Progenitor cell of endocrine pancreas (in vitro differentiated cells): ENCODE results near the gene ARHGEF26. TPM values are rescaled to one million over a fixed set of nuclear protein-coding genes. Genes with fewer than 3 reads are reported as not detected.

Experiments used
- DNase-seq: peaks from one replicate; pipeline ENCODE4 v3.0.0; 2021; ENCODE audit warnings: low spot score; ENCODE audit not compliant: unreplicated experiment
- H3K27ac Mint-ChIP-seq: 2 replicates; pipeline ENCODE4 v1.8.0; 2021; ENCODE audit warnings: mild to moderate bottlenecking, moderate library complexity, mixed read lengths
- H3K27me3 Mint-ChIP-seq: 2 replicates; pipeline ENCODE4 v1.8.0; 2021; ENCODE audit warnings: mixed read lengths
- H3K36me3 Mint-ChIP-seq: 2 replicates; pipeline ENCODE4 v1.8.0; 2022; ENCODE audit warnings: mixed read lengths; ENCODE audit not compliant: insufficient read depth
- H3K4me1 Mint-ChIP-seq: 2 replicates; pipeline ENCODE4 v1.8.0; 2021; ENCODE audit warnings: low read depth, mixed read lengths
- H3K4me3 Mint-ChIP-seq: 2 replicates; pipeline ENCODE4 v1.8.0; 2021; ENCODE audit warnings: low read depth, mild to moderate bottlenecking, moderate library complexity, mixed read lengths
- H3K9me3 Mint-ChIP-seq: 2 replicates; pipeline ENCODE4 v1.8.0; 2021; ENCODE audit warnings: low read depth, mixed read lengths
- total RNA-seq: library from RNA; stranded (reverse); gene quantifications from 2 replicates; pipeline ENCODE4 v1.2.1, GENCODE V29; 2021
- TF ChIP-seq, protein P1 (sequence below): fragments of 200-600 bp; sonication (generic); IDR thresholded peaks from one replicate; pipeline ENCODE4 v1.5.0; 2021; ENCODE audit warnings: antibody characterized with exemption, mild to moderate bottlenecking; ENCODE audit not compliant: unreplicated experiment

The ARHGEF26 gene
- total RNA-seq, 1 donor from 2014 or later, result 10.0 TPM

DNA sequence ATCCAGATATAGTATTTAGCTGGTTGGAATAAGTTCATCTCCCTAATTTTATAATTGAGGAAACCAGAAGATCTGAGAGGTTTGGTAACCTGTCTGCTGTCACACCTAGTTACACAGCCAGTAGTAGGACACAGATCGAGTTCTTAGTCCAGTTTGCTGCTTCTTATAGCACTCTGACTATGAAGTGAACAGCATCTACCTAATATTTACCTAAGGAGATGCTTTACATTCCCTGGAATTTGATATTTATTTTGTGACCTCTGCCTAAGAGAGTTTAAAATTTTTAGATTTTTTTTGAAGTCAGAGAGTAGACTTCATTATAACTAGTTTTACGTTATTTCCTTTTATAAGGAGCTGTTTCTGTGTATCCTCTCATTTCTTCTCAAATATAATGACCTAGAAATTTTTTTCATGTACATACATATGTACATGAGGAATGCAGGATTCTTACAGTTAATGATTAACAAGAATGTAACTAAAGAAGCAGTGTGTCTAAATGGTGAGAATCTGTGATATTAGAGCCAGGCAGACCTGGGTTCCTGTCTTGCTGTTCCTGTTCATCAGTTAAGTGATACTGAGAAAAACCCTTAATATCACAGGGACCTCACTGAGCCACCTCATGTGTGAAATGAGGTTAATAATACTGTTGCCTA lies 4.3 kb downstream of the ARHGEF26 start:
- peaks cover 6% of the 10 kb centered on the region for H3K36me3 Mint-ChIP-seq
- TF ChIP-seq, protein P1, sequence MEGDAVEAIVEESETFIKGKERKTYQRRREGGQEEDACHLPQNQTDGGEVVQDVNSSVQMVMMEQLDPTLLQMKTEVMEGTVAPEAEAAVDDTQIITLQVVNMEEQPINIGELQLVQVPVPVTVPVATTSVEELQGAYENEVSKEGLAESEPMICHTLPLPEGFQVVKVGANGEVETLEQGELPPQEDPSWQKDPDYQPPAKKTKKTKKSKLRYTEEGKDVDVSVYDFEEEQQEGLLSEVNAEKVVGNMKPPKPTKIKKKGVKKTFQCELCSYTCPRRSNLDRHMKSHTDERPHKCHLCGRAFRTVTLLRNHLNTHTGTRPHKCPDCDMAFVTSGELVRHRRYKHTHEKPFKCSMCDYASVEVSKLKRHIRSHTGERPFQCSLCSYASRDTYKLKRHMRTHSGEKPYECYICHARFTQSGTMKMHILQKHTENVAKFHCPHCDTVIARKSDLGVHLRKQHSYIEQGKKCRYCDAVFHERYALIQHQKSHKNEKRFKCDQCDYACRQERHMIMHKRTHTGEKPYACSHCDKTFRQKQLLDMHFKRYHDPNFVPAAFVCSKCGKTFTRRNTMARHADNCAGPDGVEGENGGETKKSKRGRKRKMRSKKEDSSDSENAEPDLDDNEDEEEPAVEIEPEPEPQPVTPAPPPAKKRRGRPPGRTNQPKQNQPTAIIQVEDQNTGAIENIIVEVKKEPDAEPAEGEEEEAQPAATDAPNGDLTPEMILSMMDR, result no peak
- H3K27ac Mint-ChIP-seq, result no peak overlapping the region
- peaks cover 30% of the 10 kb centered on the region for H3K4me1 Mint-ChIP-seq
- H3K4me3 Mint-ChIP-seq, result no peak overlapping the region
- H3K27me3 Mint-ChIP-seq, result peaks cover 14% of the 10 kb centered on the region
- DNase-seq, result no peak
- H3K9me3 Mint-ChIP-seq, result no peaks in the 10 kb centered on the region

DNA sequence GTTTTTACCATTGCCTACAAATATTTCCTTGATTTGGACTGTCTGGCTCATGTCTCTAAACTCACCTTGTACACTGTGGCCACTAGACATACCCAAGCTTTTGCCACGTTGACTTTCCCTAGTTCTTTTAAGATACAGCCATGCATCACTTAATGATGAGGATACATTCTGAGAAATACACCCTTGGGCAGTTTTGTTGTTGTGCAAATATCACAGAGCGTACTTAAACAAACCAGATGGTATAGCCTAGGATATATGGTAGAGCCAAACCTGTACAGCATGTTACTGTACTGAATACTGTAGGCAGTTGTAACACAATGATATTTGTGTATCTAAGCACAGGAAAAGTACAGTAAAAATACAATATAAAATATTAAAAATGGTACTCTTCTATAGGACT lies 5.5 kb downstream of the ARHGEF26 start:
- peaks cover 8% of the 10 kb centered on the region for H3K36me3 Mint-ChIP-seq
- peaks cover 24% of the 10 kb centered on the region for H3K4me1 Mint-ChIP-seq
- DNase-seq, result no peak
- H3K9me3 Mint-ChIP-seq, result no peaks in the 10 kb centered on the region
- H3K27ac Mint-ChIP-seq, result no peak overlapping the region
- peaks cover 8% of the 10 kb centered on the region for H3K27me3 Mint-ChIP-seq
- no peak overlapping the region for H3K4me3 Mint-ChIP-seq
- TF ChIP-seq, protein P1, result no peak

DNA sequence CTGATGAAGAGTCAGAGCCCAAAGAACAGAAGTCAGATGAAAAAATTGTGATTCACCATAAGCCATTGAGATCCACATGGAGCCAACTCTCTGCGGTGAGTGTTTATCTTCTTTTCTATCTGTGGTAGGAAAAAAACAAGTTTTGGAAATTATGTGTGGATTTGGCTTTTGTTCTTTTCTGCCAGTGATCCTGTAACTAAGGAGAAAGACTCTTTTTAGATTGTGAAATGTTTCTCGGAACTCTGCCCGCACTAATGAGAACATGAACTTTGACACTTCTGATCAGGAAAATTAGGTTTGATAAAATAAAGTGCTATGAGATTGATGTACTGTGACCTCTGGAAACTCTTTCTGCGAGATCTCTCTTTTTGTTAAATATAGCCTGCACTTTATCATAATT lies 8.4 kb downstream of the ARHGEF26 start:
- H3K4me1 Mint-ChIP-seq, result peaks cover 12% of the 10 kb centered on the region
- peaks cover 8% of the 10 kb centered on the region for H3K36me3 Mint-ChIP-seq
- TF ChIP-seq, protein P1, result no peak
- no peaks in the 10 kb centered on the region for H3K27me3 Mint-ChIP-seq
- no peak for DNase-seq
- H3K9me3 Mint-ChIP-seq, result no peaks in the 10 kb centered on the region
- H3K4me3 Mint-ChIP-seq, result no peak overlapping the region
- H3K27ac Mint-ChIP-seq, result no peak overlapping the region

DNA sequence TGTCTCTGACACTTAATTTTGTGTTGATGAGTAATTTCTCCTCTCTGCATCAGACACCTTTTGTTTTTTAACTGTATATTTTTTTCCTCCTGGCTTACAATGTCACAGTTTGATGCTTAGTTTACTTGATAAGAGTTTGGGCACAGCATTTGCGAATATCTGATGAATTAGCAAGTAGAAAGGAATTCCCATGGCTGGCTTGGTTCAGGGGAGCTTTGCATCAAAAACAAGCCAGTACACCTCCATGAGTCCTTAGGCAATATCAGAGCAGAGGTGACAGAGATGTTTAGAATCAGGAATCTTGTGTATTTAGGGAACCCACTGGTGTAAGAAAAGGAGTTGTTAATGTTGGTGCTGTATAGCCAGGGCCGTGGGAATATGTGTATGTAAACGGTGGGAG lies 9.3 kb downstream of the ARHGEF26 start:
- no peaks in the 10 kb centered on the region for H3K27me3 Mint-ChIP-seq
- H3K27ac Mint-ChIP-seq, result no peak overlapping the region
- no peak for DNase-seq
- H3K4me1 Mint-ChIP-seq, result peaks cover 8% of the 10 kb centered on the region
- TF ChIP-seq, protein P1, result no peak
- H3K9me3 Mint-ChIP-seq, result no peaks in the 10 kb centered on the region
- H3K36me3 Mint-ChIP-seq, result peaks cover 8% of the 10 kb centered on the region
- no peak overlapping the region for H3K4me3 Mint-ChIP-seq

DNA sequence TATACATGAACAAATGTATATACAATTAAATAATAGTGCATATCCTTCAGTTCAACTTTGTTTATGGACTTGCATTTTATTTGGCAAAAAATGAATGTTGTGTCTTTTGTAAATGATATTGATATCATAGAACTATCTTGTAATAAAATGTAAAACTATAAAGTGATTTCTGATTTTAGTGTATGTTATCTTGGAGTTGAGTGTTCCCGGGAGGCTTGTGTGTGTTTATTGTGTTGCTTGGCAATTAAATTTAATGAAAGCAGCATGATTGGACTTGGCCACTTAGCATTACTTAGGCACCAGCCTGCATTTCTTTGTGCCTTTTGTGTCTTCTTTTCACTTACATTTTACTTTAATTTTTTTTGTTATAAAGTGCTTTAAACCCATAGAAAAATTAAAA lies 10.6 kb downstream of the ARHGEF26 start:
- TF ChIP-seq, protein P1, result no peak
- Mint-ChIP-seq H3K36me3 (peaks cover 8% of the 10 kb centered on the region), H3K27me3 (no peaks in the 10 kb centered on the region), H3K9me3 (no peaks in the 10 kb centered on the region), H3K4me1 (peaks cover 10% of the 10 kb centered on the region), H3K27ac (no peak overlapping the region), H3K4me3 (no peak overlapping the region)
- no peak for DNase-seq
